Measurements from ENCODE around the gene SNX19.

DNA sequence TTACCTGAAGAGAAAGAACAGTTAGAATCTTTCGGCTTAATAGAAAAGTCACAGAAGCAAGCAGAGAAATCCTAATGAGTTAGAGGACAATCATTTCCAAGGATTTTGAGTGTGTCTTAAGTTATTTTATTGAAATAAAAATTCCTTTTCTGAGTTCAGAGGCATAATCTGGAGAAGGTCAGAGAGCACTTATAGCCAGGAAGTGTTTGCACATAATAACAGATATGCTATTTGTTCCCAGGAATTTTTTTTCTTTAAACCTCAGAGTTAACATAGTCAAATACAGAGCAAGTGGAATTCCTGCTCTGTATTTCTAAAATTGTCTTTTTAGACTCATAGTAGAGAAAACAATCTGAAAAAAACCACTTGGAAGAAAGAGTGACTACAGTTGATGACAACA, 74.3 kb downstream of the SNX19 start:
- TF ChIP-seq, protein P1, sequence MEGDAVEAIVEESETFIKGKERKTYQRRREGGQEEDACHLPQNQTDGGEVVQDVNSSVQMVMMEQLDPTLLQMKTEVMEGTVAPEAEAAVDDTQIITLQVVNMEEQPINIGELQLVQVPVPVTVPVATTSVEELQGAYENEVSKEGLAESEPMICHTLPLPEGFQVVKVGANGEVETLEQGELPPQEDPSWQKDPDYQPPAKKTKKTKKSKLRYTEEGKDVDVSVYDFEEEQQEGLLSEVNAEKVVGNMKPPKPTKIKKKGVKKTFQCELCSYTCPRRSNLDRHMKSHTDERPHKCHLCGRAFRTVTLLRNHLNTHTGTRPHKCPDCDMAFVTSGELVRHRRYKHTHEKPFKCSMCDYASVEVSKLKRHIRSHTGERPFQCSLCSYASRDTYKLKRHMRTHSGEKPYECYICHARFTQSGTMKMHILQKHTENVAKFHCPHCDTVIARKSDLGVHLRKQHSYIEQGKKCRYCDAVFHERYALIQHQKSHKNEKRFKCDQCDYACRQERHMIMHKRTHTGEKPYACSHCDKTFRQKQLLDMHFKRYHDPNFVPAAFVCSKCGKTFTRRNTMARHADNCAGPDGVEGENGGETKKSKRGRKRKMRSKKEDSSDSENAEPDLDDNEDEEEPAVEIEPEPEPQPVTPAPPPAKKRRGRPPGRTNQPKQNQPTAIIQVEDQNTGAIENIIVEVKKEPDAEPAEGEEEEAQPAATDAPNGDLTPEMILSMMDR (IDR thresholded peaks at IDR 0.05): no peak
- TF ChIP-seq POLR2AphosphoS5 (IDR thresholded peaks at IDR 0.05; ENCODE audit: low read depth, low read length): no peak
- TF ChIP-seq, protein P2, sequence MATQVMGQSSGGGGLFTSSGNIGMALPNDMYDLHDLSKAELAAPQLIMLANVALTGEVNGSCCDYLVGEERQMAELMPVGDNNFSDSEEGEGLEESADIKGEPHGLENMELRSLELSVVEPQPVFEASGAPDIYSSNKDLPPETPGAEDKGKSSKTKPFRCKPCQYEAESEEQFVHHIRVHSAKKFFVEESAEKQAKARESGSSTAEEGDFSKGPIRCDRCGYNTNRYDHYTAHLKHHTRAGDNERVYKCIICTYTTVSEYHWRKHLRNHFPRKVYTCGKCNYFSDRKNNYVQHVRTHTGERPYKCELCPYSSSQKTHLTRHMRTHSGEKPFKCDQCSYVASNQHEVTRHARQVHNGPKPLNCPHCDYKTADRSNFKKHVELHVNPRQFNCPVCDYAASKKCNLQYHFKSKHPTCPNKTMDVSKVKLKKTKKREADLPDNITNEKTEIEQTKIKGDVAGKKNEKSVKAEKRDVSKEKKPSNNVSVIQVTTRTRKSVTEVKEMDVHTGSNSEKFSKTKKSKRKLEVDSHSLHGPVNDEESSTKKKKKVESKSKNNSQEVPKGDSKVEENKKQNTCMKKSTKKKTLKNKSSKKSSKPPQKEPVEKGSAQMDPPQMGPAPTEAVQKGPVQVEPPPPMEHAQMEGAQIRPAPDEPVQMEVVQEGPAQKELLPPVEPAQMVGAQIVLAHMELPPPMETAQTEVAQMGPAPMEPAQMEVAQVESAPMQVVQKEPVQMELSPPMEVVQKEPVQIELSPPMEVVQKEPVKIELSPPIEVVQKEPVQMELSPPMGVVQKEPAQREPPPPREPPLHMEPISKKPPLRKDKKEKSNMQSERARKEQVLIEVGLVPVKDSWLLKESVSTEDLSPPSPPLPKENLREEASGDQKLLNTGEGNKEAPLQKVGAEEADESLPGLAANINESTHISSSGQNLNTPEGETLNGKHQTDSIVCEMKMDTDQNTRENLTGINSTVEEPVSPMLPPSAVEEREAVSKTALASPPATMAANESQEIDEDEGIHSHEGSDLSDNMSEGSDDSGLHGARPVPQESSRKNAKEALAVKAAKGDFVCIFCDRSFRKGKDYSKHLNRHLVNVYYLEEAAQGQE (IDR thresholded peaks at IDR 0.05; ENCODE audit: low read depth, low read length): no peak
- no peak for TF ChIP-seq EZH2phosphoT487 (IDR thresholded peaks at IDR 0.05; ENCODE audit: borderline replicate concordance, low read depth)
- TF ChIP-seq GABPA (IDR thresholded peaks at IDR 0.05; ENCODE audit: low read depth): no peak

All from SK-N-SH (cell line).